ENCODE results near the gene COL23A1. TPM values are rescaled to one million over a fixed set of nuclear protein-coding genes. Genes with fewer than 3 reads are reported as not detected.
"Not testable (repeated sequence)": the region's sequence is repeated elsewhere in the genome, so short reads cannot be mapped to it uniquely, and the experiment has no call there.

Gene COL23A1
- total RNA-seq, 1 donor from 2014 or later = 4.3 TPM

- no peak for DNase-seq (ENCODE audit: low spot score in 2 of 2)
- H3K9me3 ChIP-seq = no peaks in the 10 kb centered on the region
- TF ChIP-seq, protein P1, sequence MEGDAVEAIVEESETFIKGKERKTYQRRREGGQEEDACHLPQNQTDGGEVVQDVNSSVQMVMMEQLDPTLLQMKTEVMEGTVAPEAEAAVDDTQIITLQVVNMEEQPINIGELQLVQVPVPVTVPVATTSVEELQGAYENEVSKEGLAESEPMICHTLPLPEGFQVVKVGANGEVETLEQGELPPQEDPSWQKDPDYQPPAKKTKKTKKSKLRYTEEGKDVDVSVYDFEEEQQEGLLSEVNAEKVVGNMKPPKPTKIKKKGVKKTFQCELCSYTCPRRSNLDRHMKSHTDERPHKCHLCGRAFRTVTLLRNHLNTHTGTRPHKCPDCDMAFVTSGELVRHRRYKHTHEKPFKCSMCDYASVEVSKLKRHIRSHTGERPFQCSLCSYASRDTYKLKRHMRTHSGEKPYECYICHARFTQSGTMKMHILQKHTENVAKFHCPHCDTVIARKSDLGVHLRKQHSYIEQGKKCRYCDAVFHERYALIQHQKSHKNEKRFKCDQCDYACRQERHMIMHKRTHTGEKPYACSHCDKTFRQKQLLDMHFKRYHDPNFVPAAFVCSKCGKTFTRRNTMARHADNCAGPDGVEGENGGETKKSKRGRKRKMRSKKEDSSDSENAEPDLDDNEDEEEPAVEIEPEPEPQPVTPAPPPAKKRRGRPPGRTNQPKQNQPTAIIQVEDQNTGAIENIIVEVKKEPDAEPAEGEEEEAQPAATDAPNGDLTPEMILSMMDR (IDR thresholded peaks at IDR 0.05) = no peak
- no peak overlapping the region for H3K4me3 ChIP-seq
- intact Hi-C loops (cut with DNase I) = no loop called here
- no peaks in the 10 kb centered on the region for H3K27me3 ChIP-seq
- H3K27ac ChIP-seq = no peak overlapping the region
- no peaks in the 10 kb centered on the region for H3K4me1 ChIP-seq
- H3K36me3 ChIP-seq = no peaks in the 10 kb centered on the region
These were observed 284.4 kb downstream of the COL23A1 start for GRCh38 chr5:178305801-178306200.

GRCh38 chr5:178304761-178305645, 285.2 kb downstream of the COL23A1 start:
- Histone ChIP-seq H3K36me3 (no peaks in the 10 kb centered on the region), H3K9me3 (no peaks in the 10 kb centered on the region), H3K4me1 (no peaks in the 10 kb centered on the region), H3K4me3 (no peak overlapping the region), H3K27me3 (no peaks in the 10 kb centered on the region), H3K27ac (no peak overlapping the region)
- DNase-seq (ENCODE audit: low spot score in 2 of 2) = no peak
- intact Hi-C loops (cut with DNase I) = no loop called here
- TF ChIP-seq, protein P1 (IDR thresholded peaks at IDR 0.05) = no peak

- intact Hi-C loops (cut with DNase I) = no loop called here
- Histone ChIP-seq H3K36me3 (no peaks in the 10 kb centered on the region), H3K27me3 (no peaks in the 10 kb centered on the region), H3K4me1 (no peaks in the 10 kb centered on the region), H3K9me3 (no peaks in the 10 kb centered on the region), H3K27ac (no peak overlapping the region), H3K4me3 (no peak overlapping the region)
- TF ChIP-seq, protein P1 (IDR thresholded peaks at IDR 0.05) = no peak
- no peak for DNase-seq (ENCODE audit: low spot score in 2 of 2)
These were observed 286.2 kb downstream of the COL23A1 start for GRCh38 chr5:178304016-178304415.

DNA sequence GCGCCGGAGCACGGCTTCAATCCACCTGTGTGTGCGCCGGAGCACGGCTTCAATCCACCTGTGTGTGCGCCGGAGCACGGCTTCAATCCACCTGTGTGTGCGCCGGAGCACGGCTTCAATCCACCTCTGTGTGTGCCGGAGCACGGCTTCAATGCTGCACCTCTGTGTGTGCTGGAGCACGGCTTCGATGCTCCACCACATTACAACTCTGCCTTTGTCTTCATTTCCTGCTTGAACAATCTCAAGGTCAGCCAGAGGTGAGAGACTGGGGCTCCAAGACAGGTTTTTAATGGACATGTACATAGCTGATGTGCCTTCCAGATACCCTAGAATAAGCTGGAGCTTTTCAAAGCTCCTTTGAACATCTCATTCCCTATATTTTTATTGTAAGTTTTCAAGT, 287.9 kb downstream of the COL23A1 start:
- H3K9me3 ChIP-seq; H3K27ac ChIP-seq; H3K27me3 ChIP-seq; intact Hi-C loops (cut with DNase I); H3K36me3 ChIP-seq; H3K4me3 ChIP-seq; H3K4me1 ChIP-seq; DNase-seq (ENCODE audit: low spot score in 2 of 2): not testable (repeated sequence)

GRCh38 chr5:178301641-178302040, 288.6 kb downstream of the COL23A1 start:
- Histone ChIP-seq H3K4me1 (no peaks in the 10 kb centered on the region), H3K27ac (no peak overlapping the region), H3K36me3 (no peaks in the 10 kb centered on the region), H3K4me3 (no peak overlapping the region), H3K27me3 (no peaks in the 10 kb centered on the region), H3K9me3 (no peaks in the 10 kb centered on the region)
- intact Hi-C loops (cut with DNase I) = no loop called here
- TF ChIP-seq, protein P1 (IDR thresholded peaks at IDR 0.05) = no peak
- DNase-seq (ENCODE audit: low spot score in 2 of 2) = no peak

- TF ChIP-seq, protein P1 (IDR thresholded peaks at IDR 0.05) = no peak
- Histone ChIP-seq H3K4me3 (no peak overlapping the region), H3K27ac (no peak overlapping the region), H3K27me3 (no peaks in the 10 kb centered on the region), H3K4me1 (no peaks in the 10 kb centered on the region), H3K9me3 (no peaks in the 10 kb centered on the region), H3K36me3 (no peaks in the 10 kb centered on the region)
- no peak for DNase-seq (ENCODE audit: low spot score in 2 of 2)
- intact Hi-C loops (cut with DNase I) = no loop called here
These were observed 291.8 kb downstream of the COL23A1 start for GRCh38 chr5:178298283-178298807.

All from ascending aorta (tissue), 2 donors.